GM12875 (cell line): ENCODE results near the gene NXF2.

Experiments used
- H3K4me3 ChIP-seq: one replicate; pipeline ENCODE4 v1.5.1; 2011; ENCODE audit warnings: low read depth, low read length, control low read depth
- CTCF ChIP-seq: IDR thresholded peaks from 2 replicates; pipeline ENCODE4 v1.5.1; 2011; ENCODE audit warnings: low read depth, mild to moderate bottlenecking, control low read depth, inconsistent platforms, low read length, moderate library complexity, borderline replicate concordance; ENCODE audit not compliant: insufficient read depth

NXF2 gene

GRCh38 chrX:102345916-102346315 is 98.9 kb downstream of the NXF2 start:
- no peak overlapping the region for H3K4me3 ChIP-seq
- peak; percentile 65 for TF ChIP-seq CTCF
